Ishikawa (cell line): Measurements from ENCODE around the gene STX17.
A peak's percentile ranks its signal among the peaks of the same experiment; 100 is the strongest.

Experiments
- CEBPB ChIP-seq: IDR thresholded peaks from 2 replicates; pipeline ENCODE4 v1.6.1; 2012
- CREB1 ChIP-seq: IDR thresholded peaks from 2 replicates; pipeline ENCODE4 v1.6.1; 2012; ENCODE audit warnings: low read depth
- EGR1 ChIP-seq: IDR thresholded peaks from 2 replicates; pipeline ENCODE4 v1.6.1; 2012
- EP300 ChIP-seq: IDR thresholded peaks from 2 replicates; pipeline ENCODE4 v1.6.1; 2012; ENCODE audit warnings: borderline replicate concordance
- FOXM1 ChIP-seq: IDR thresholded peaks from 2 replicates; pipeline ENCODE4 v1.6.1; 2012; ENCODE audit warnings: low read depth, borderline replicate concordance
- MAX ChIP-seq: IDR thresholded peaks from 2 replicates; pipeline ENCODE4 v1.6.1; 2012
- NFIC ChIP-seq: IDR thresholded peaks from 2 replicates; pipeline ENCODE4 v1.6.1; 2012
- RAD21 ChIP-seq: IDR thresholded peaks from 2 replicates; pipeline ENCODE4 v1.6.1; 2012; ENCODE audit warnings: low read depth
- REST ChIP-seq: IDR thresholded peaks from 2 replicates; pipeline ENCODE4 v1.6.1; 2012; ENCODE audit warnings: low read depth, mild to moderate bottlenecking
- TAF1 ChIP-seq: IDR thresholded peaks from 2 replicates; pipeline ENCODE4 v1.6.1; 2012; ENCODE audit warnings: low read depth, mild to moderate bottlenecking
- TCF12 ChIP-seq: IDR thresholded peaks from 2 replicates; pipeline ENCODE4 v1.6.1; 2012; ENCODE audit warnings: low read depth
- TEAD4 ChIP-seq: IDR thresholded peaks from 2 replicates; pipeline ENCODE4 v1.6.1; 2012
- USF1 ChIP-seq: IDR thresholded peaks from 2 replicates; pipeline ENCODE4 v1.6.1; 2012
- YY1 ChIP-seq: IDR thresholded peaks from 2 replicates; pipeline ENCODE4 v1.6.1; 2012; ENCODE audit warnings: low read depth
- ZBTB7A ChIP-seq: IDR thresholded peaks from 2 replicates; pipeline ENCODE4 v1.6.1; 2012; ENCODE audit warnings: low read depth

STX17 gene

GRCh38 chr9:99966001-99966400 lies 59.5 kb downstream of the STX17 start:
- TF ChIP-seq TAF1, result no peak
- no peak for TF ChIP-seq RAD21
- no peak for TF ChIP-seq YY1
- TF ChIP-seq EGR1, result no peak
- TF ChIP-seq ZBTB7A, result no peak
- no peak for TF ChIP-seq FOXM1
- TF ChIP-seq CREB1, result no peak
- no peak for TF ChIP-seq EP300
- TF ChIP-seq USF1, result no peak
- no peak for TF ChIP-seq CEBPB
- no peak for TF ChIP-seq NFIC
- no peak for TF ChIP-seq REST
- no peak for TF ChIP-seq TCF12
- no peak for TF ChIP-seq MAX
- TF ChIP-seq TEAD4, result no peak

- TF ChIP-seq FOXM1 (no peak), CREB1 (no peak), REST (no peak), ZBTB7A (no peak), RAD21 (no peak), EGR1 (no peak), MAX (peak; percentile 46), NFIC (peak; percentile 36; the same call in 1 of the 2 replicates), CEBPB (no peak), TCF12 (peak; percentile 65), YY1 (no peak), USF1 (no peak), TAF1 (no peak), EP300 (peak; percentile 22; the same call in 1 of the 2 replicates), TEAD4 (peak; percentile 79)
These were observed 60.3 kb downstream of the STX17 start for GRCh38 chr9:99966716-99967115.

- TF ChIP-seq CREB1, result no peak
- peak; percentile 17; the same call in 1 of the 2 replicates for TF ChIP-seq TCF12
- no peak for TF ChIP-seq MAX
These were observed 61.0 kb downstream of the STX17 start for GRCh38 chr9:99967457-99967856.

- TF ChIP-seq RAD21, result no peak
These were observed 64.0 kb downstream of the STX17 start for GRCh38 chr9:99970481-99970880.

GRCh38 chr9:99971410-99971809 lies 65.0 kb downstream of the STX17 start:
- TF ChIP-seq USF1 (no peak), TAF1 (no peak), REST (no peak), FOXM1 (no peak), RAD21 (no peak), EGR1 (no peak), MAX (no peak), NFIC (no peak), CREB1 (no peak), ZBTB7A (no peak), EP300 (no peak), TEAD4 (no peak), CEBPB (no peak)
